Measurements from ENCODE around the gene TMEM63A.

TMEM63A gene

GRCh38 chr1:225845571-225846259 lies 36.5 kb downstream of the TMEM63A start:
- Histone ChIP-seq H2AFZ (ENCODE audit: low read depth) (no peak overlapping the region), H4K20me1 (ENCODE audit: insufficient read depth) (no peaks in the 10 kb centered on the region), H3K9ac (no peak overlapping the region), H3K79me2 (ENCODE audit: insufficient read depth, low read depth) (no peaks in the 10 kb centered on the region), H3K4me3 (IDR thresholded peaks at IDR 0.05; ENCODE audit: insufficient read depth, low read depth, low read length) (no peak overlapping the region), H3K36me3 (ENCODE audit: insufficient read depth) (no peaks in the 10 kb centered on the region; the same call in 1 of the 2 replicates), H3K4me1 (ENCODE audit: low read depth, poor library complexity, severe bottlenecking) (peaks cover 16% of the 10 kb centered on the region), H3K4me2 (no peak overlapping the region), H3K27ac (no peak overlapping the region), H3K27me3 (ENCODE audit: insufficient read depth, low read depth) (no peaks in the 10 kb centered on the region)
- peak; percentile 82 for TF ChIP-seq CTCF (conservative IDR thresholded peaks at IDR 0.05; ENCODE audit: low read depth, low read length)

GRCh38 chr1:225845097-225845496 lies 37.1 kb downstream of the TMEM63A start:
- Histone ChIP-seq H2AFZ (ENCODE audit: low read depth) (no peak overlapping the region), H3K27ac (no peak overlapping the region), H3K9ac (no peak overlapping the region), H3K4me3 (IDR thresholded peaks at IDR 0.05; ENCODE audit: insufficient read depth, low read depth, low read length) (no peak overlapping the region), H3K4me2 (no peak overlapping the region), H3K27me3 (ENCODE audit: insufficient read depth, low read depth) (no peaks in the 10 kb centered on the region), H3K4me1 (ENCODE audit: low read depth, poor library complexity, severe bottlenecking) (peaks cover 16% of the 10 kb centered on the region), H3K36me3 (ENCODE audit: insufficient read depth) (no peaks in the 10 kb centered on the region; the same call in 1 of the 2 replicates), H3K79me2 (ENCODE audit: insufficient read depth, low read depth) (no peaks in the 10 kb centered on the region), H4K20me1 (ENCODE audit: insufficient read depth) (no peaks in the 10 kb centered on the region)
- no peak for TF ChIP-seq CTCF (conservative IDR thresholded peaks at IDR 0.05; ENCODE audit: low read depth, low read length)

GRCh38 chr1:225844236-225845061 lies 37.7 kb downstream of the TMEM63A start:
- no peak for TF ChIP-seq CTCF (conservative IDR thresholded peaks at IDR 0.05; ENCODE audit: low read depth, low read length)
- no peak overlapping the region for H3K4me2 ChIP-seq
- H4K20me1 ChIP-seq (ENCODE audit: insufficient read depth): no peaks in the 10 kb centered on the region
- no peak overlapping the region for H2AFZ ChIP-seq (ENCODE audit: low read depth)
- H3K4me1 ChIP-seq (ENCODE audit: low read depth, poor library complexity, severe bottlenecking): peaks cover 16% of the 10 kb centered on the region
- H3K36me3 ChIP-seq (ENCODE audit: insufficient read depth): no peaks in the 10 kb centered on the region; the same call in 1 of the 2 replicates
- no peaks in the 10 kb centered on the region for H3K79me2 ChIP-seq (ENCODE audit: insufficient read depth, low read depth)
- H3K4me3 ChIP-seq (IDR thresholded peaks at IDR 0.05; ENCODE audit: insufficient read depth, low read depth, low read length): no peak overlapping the region
- no peak overlapping the region for H3K27ac ChIP-seq
- H3K27me3 ChIP-seq (ENCODE audit: insufficient read depth, low read depth): no peaks in the 10 kb centered on the region
- no peak overlapping the region for H3K9ac ChIP-seq

GRCh38 chr1:225843426-225843795 lies 38.8 kb downstream of the TMEM63A start:
- H3K4me2 ChIP-seq: no peak overlapping the region
- no peak for TF ChIP-seq CTCF (conservative IDR thresholded peaks at IDR 0.05; ENCODE audit: low read depth, low read length)
- no peak overlapping the region for H3K4me3 ChIP-seq (IDR thresholded peaks at IDR 0.05; ENCODE audit: insufficient read depth, low read depth, low read length)
- H3K27me3 ChIP-seq (ENCODE audit: insufficient read depth, low read depth): no peaks in the 10 kb centered on the region
- no peaks in the 10 kb centered on the region for H4K20me1 ChIP-seq (ENCODE audit: insufficient read depth)
- H3K9ac ChIP-seq: no peak overlapping the region
- H3K36me3 ChIP-seq (ENCODE audit: insufficient read depth): no peaks in the 10 kb centered on the region; the same call in 1 of the 2 replicates
- no peaks in the 10 kb centered on the region for H3K79me2 ChIP-seq (ENCODE audit: insufficient read depth, low read depth)
- no peak overlapping the region for H3K27ac ChIP-seq
- H2AFZ ChIP-seq (ENCODE audit: low read depth): no peak overlapping the region
- peaks cover 10% of the 10 kb centered on the region for H3K4me1 ChIP-seq (ENCODE audit: low read depth, poor library complexity, severe bottlenecking)
